GM15510 (cell line): ENCODE results near the gene ELMO1.

Source experiments
- POLR2A ChIP-seq: IDR thresholded peaks from 3 replicates; pipeline ENCODE4 v1.6.1; 2011; ENCODE audit warnings: borderline replicate concordance; ENCODE audit not compliant: insufficient read length; ENCODE audit errors: extremely low read depth

The ELMO1 gene

DNA sequence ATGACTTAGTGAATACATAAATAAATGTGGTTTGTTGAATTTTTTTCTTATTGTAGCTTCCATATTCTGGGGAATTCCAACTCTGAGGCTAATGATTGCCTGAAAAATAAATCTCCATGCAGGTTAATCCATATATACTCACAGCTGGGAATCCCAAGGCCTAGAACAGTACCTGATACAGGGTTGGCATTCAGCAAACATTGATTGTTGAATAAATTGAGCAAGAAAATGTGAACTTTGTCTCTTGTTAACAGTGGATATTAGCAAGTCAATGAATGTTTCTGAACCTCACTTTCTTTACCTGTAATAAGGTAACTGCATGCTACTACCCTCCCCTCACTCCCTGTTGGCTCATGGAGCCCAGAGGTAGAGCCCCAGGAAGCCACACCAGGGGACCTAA, 470.8 kb downstream of the ELMO1 start:
- no peak for TF ChIP-seq POLR2A

DNA sequence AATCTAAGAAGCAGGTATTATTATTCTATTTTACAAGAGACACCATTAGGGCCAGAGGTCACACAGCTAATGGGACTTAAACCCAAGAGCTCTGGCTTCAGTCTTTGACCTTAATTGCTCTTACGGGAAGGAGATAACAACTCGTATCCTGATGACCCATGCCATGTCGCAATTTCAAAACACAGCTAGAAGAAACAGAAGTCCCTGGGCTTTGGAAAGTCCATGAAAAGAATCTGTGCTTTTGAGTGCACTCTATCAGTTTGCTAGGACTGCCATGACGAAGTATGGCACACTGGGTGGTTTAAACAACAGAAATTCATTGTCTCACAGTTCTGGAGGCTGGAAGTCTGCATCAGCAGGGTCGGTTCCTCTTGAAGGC, 476.5 kb downstream of the ELMO1 start:
- no peak for TF ChIP-seq POLR2A

DNA sequence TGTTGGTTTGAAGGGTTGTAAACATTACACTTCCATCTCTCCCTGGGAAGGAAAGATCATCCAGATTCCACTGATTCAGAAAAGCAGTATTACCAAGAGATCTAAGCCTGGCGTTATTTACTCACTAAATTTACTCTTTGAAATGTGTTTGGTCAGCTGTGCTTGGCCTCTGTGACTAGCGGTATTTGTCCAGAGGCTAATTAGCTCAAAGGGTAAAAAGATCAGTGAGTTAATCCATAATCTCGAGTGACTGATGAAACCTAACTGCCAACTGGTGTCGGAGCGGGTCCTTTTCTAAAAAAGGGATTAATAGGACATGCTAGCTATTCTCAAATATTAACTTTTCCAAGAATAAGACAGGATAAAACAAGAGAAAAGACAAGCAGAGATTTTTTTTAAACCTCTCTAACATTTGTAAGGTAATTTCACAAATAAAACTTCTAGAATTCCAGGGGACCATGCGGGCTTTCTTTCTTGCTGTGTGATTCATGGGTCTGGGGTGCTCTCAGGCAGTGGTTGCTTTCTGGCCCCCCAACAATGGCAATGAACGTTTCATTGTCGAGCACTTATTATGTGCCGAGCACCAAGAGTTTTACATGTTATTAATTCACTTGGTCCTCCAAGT, 477.0 kb downstream of the ELMO1 start:
- no peak for TF ChIP-seq POLR2A

DNA sequence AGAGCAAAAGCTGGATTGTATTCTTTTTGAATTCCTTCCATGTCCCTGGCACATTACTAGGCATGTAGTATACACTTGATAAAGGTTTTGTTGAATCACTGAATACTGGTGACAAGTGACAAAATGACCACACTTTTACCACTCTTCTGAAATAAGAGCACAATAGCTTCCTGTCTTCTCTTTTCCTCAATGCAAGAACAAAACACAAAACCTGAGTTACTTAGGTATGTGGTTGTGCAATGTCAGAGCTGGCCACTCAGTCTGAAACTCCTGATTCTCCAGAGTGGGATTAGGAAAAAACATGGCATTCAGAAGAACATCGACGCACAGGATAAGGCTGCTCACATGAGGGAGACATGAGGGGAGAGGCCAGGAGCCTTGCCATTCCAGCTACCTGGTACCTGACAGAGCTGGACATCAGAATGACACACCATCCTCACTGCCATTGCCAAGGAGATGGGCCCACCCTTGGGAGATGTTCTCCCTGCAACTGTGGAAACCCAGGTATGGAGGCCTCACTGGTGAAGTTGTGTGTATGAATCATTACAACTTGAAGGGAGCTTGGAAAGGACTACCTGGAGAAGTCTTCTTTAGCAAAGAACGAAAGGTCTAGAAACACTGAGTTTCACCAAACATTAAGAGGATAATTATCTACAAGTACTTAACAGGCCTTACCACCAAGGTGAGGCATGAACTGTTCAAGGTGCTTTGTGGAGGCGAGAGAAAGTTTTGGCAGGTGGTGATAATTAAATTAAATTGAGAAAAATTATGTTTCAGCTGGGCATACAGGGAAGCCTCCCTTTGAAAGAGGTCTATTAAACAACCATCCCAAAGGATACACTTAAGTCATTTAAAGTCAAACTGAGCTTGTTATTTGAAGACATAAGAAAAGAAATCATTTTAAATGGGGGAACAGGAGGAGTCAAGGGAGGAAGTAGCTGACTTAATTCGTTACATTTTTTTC, 477.8 kb downstream of the ELMO1 start:
- no peak for TF ChIP-seq POLR2A

DNA sequence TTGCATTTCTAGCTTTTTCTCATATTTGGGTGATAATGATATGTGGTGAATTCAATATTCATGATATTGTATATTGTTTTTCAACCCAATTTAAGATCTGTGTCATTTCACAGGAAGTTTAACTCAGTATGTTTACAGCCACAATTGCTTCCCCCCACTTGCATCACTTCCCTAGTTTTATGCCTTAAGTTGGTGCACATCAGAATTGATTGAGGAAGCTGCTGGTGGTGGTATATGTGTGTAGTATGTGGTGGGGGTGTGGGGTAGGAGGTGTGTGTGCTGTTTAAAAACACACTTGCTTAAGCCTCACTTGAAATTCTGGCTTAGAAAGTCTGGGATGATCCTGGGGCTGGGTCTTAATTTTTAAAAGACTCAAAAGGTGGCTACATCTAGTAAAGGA, 479.3 kb downstream of the ELMO1 start:
- no peak for TF ChIP-seq POLR2A

DNA sequence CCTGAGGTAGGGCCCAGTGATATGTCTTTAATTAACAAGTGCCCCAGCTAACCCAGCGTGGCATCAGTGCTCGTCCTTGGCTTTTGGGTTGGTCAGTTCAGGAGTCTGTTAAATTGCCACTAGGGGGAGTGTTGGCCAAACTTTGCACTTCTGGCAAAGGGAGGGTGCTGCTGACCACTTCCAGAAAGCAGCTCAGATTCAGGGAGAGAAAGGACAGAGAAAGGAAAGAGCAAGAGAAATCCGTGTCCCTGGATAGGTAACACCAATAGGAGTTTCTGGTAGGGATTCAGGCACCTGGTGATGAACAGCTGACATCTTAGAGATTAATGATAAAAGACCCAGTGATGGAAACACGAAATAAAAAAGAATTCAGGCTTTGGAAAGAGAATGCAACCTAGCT, 481.3 kb downstream of the ELMO1 start:
- TF ChIP-seq POLR2A = no peak

DNA sequence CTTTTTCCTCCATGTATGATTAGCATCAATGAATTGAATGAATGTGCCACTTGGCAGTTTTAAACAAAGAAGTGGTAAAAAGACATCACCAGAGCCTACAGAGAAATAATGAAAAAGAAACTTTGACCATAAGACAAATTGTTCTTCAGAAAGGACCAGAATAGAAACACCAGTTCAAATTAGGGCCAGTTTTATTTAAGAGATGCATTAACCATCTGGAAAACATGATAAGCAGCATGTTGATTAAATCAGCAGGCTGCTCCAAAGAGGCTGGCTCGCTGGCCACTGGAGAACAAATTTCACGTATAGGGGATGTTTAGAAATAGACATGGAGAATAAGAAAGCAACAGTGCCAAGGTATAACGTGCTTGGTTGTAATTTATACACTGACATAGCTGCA, 482.0 kb downstream of the ELMO1 start:
- TF ChIP-seq POLR2A = no peak

DNA sequence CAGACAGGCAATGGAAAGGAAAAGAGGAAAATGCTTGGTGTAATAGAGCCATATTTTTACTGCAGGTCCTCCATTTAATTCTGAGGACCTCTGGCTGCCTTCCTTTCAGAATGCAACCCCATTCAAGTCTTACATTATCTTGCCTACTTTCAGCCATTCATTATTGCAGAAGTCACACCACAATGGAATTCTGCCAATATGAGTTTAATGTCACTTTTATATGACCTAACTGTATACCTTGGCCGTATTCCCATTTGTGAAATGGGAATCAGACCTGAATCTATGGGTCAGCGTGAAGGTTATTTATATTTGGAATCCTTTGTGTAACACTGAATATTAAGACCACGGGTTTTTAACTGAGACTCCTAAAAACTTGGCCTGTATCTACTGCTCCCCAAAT, 482.6 kb downstream of the ELMO1 start:
- TF ChIP-seq POLR2A = no peak

DNA sequence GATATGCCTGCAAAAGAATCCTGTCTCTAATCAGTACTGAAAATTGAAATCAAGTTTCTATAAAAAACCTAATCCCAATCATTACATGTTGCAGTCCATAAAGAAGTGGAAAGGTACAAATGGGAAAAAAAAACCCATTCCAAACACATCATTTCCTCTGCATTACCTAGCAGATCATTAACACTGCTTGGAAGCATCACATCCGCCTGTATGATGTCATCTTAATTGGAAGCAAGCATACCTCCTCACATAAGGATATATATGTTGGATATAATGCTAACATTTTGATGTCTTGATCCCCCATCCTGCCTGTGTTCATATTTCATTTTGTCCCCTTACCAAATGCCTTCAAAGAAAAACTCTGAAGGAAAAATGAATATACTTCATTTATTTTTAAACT, 483.0 kb downstream of the ELMO1 start:
- TF ChIP-seq POLR2A = no peak

DNA sequence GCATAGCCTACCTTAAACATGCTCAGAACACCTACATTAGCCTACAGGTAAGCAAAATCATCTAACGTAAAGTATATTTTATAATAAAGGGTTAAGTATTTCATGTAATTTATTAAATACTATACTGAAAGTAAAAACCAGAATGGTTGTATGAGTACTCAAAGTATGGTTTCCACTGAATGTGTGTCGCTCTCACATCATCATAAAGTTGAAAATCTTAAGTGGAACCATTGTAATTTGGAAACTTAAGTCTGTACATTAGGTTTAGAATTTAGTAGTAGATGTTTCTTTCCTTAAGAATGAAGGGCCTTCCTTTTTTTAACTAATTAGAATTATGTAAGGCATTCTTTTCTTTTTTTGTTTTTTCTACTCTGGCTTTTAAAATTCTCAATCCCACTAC, 484.4 kb downstream of the ELMO1 start:
- no peak for TF ChIP-seq POLR2A

DNA sequence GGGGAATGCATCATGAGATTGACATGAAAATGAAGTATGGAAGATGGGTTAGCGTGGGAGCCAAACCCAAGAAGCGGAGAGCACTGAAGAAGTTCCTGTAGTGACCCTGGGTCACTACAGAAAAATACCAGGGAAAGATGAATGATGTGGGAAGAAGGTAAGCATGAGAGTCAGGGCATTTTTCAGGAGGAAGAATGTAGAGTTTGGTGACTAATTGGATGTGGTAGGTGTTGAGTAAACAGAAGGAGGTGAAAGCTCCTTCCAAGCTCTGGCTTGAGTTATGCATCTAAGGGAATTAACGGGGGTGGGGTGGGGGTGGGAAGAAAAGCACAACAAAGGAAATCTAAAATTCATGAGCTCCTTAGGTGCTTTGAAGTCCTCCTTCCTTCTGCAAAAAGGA, 486.3 kb downstream of the ELMO1 start:
- no peak for TF ChIP-seq POLR2A

DNA sequence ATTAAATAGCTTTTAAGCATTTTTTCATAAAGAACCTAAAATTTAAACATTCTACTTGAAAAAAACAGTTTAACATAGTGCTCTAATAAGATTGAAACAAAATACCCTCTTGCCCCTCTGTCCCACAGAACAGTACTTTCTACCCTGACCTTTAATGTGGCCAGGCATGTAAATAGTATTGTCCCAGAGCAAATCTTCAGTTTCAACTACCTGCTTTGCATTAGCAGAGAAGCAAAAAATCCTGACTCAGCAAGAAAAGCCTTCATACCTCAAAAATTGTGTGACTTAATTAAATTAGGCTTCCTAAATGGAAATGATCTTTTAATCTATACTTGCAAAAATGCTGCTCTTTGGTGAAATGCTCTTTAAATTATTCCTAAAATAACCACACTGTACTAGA, 487.0 kb downstream of the ELMO1 start:
- TF ChIP-seq POLR2A = no peak

DNA sequence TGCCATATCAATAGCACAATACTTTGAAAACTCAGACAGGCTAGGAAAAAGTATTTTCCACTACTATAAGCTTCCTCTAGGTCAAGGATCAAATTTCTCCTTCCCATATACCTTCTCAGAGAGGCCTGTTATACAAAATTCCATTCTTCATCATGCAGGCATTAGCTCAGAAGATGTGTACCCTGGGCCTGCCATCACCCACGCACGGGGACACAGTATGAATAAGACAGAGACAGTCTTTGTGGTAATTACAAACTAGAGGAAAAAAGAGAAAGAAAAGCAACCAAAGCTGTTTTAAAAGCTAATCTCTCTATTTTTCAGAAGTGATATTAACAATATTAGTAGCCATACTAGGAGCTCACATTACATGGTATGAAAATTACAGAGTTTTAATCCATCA, 487.6 kb downstream of the ELMO1 start:
- TF ChIP-seq POLR2A = no peak

DNA sequence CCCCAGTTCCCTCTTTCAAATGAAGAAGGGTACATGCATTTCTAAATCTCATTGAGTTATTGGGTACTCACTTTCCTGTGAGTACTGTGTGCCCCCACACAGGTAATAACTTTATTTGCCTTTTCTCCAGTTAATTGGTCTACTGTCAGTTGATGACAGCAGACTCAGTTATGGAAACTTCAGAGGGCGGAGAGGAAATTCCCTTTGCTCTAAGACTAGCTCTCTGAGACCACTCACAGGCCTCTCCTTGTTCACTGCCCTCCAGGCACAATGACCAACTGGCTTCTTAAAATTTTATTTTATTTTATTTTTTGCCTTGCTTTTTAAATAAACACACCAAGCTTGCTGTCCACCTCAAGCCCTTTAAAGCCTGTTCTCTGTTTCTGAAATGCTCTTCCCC, 488.6 kb downstream of the ELMO1 start:
- TF ChIP-seq POLR2A = no peak

DNA sequence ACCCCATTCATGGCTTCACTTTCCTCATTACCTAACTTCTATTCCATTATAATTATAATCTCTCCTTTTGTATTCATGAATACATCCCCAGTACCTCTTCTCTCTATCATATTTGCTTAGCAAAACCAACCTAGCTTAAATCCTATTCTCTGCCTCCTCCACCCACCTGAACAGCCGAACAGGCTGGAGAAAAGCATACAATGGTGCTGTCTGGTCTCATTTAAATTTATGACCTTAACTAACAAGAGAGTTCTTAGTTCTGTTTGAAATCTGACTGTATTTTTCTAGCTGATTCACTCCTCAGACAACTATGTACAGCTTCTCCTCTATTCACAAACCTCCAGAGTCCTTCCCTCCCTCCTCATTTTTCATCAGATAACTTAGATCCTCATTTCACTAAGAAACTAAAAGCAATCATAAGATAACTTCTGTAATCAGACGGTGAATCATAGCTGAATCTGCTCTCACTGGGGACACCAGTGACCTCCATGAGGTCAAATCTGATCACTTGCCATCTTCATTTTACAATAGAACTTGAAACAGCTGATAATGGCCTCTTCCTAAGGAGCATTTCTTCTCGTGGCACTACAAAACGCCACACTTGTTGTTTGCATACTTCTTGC, 490.4 kb downstream of the ELMO1 start:
- no peak for TF ChIP-seq POLR2A

DNA sequence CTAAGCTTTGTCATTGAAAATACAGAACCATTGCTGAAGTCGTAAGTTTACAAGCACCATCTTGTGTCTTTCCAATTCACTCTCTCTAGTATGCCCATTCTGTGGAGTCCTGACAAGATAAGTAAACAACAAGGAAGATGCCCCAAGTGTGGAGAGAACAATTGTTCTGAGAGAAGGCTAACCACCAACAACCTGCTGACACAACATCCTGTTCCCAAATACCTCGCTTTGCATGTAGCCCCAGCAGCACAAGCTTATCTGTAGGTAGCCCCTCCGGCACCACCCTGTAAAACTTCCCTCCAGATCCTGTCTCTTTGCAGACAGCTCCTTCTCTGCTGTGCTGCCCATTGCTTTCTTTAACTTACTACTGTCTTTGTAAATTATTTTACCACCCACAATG, 491.0 kb downstream of the ELMO1 start:
- TF ChIP-seq POLR2A = no peak
